NCI-H2171 treated with DMSO at 0.1 percent for 48 hours (cell line): ENCODE measurements around the gene TCFL5.

Source experiments
- DNase-seq: peaks from one replicate; lab custom pipeline; 2025; lab: John Stamatoyannopoulos, UW

The TCFL5 gene

DNA sequence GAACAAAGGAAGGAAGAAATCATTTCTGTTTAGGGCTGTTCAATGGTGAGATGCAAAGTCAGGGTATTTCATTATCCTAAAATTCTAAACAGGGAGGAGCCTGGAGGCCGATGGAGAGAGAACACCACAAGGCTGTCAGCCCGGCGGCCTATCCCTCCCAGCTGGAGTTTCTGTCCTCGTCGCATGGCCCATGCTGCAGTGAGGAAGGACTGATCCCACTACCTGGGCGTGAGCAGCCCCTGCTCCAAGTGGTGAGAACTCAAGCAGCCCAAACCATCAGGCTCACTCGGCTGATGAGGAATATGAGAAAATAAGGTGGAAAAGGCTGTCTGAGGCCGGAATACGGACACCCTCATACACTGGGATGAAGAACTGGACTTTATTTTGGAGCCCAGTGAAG lies 33.9 kb upstream of the TCFL5 start:
- DNase-seq: no peak

DNA sequence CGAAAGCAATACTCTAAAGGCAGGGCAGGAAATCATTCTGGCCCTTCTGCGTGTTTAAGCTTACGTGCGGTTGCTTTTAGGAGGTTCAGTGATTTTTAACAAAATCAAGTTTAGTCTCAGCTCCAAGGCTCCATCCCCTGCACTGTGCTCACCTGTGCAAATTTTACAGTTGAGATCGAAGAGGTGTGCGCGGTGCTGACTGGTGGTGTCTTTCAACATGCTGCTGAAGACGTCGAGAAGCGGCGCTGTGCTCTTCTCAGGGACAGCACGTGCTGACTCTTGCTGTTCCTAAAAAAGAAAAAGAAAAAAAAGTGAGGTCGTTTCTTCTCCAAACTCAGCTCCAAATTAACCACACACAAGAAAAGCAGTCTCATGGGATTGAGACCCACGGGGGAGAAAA lies 32.6 kb upstream of the TCFL5 start:
- no peak for DNase-seq

DNA sequence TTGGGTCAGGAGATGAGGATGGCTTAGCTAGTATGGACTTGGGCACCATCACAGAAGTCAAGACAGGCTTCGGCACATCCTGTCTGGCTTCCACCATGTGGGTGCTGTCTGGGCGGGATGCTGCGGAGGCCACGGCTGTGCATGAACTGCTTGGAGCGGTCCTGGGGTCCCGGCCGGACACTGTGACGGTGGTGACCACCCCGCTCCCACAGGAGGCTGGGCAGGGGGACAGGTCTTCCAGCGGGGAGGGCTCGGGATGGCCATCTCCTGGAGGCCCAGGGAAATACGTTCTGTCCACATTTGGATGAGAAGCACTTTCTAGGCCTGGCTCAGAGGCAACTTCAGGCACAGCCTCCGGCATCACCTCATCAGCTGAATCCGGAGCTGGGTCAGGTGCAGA lies 32.1 kb upstream of the TCFL5 start:
- DNase-seq: no peak

DNA sequence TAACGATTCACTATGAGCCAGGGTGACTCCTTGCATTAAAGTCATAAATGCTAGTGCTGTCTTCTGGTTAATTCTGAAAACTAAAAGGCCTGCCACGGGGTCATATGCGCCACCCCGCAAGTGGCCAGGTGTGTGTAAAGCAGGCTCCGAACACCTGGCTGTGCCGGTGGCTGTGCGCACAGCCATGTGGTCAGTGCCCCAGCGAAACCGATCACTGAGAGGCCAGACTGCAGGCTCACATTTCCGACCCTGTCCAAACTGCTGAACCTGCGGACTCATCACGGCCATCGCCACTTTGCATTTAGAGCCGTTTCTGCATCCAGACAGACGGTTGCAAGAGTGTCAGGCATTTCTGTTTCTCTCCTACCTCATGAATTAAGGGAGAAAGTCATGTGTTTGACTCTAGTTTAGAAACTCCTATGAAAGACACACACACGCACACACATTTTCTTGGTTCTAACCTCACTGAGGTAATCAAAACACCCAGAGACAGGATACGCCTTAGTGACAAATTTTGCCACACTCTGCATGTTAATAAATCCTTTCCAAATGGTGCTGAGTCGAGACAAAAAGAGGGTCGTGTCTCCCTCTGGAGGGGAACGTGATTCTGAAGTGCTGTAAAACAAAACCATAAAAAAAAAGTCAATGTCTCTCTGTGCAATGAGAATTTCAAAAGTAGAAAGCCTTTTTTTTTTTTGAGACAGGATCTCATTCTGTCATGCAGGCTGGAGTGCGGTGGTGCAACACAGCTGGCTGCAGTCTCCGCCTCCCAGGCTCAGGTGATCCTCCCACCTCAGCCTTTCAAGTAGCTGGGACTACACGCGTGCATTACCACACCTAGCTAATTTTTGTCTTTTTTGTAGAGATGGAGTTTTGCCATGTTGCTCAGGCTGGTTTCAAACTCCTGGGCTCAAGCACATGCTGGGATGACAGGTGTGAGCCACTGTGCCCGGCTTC lies 31.0 kb upstream of the TCFL5 start:
- DNase-seq: no peak

DNA sequence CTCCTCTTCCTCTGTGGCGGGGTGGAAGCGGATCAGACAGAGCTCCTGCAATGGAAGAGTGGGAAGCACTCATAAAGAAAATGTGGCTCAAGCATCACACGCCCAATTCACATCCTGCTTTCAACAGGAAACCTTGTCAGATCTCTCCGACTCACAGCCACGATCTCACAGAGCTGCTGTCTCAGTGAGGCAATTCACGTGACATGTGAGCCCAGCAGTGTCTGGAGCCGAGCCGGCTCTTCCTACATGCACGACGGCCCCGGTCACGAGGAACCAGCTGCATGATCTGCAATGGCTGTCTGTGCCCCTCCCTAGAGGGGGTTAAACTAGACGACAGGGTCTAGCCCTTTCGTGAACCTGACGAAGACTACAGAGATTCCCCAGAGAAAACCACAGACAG lies 29.5 kb upstream of the TCFL5 start:
- DNase-seq: peak; percentile 19

DNA sequence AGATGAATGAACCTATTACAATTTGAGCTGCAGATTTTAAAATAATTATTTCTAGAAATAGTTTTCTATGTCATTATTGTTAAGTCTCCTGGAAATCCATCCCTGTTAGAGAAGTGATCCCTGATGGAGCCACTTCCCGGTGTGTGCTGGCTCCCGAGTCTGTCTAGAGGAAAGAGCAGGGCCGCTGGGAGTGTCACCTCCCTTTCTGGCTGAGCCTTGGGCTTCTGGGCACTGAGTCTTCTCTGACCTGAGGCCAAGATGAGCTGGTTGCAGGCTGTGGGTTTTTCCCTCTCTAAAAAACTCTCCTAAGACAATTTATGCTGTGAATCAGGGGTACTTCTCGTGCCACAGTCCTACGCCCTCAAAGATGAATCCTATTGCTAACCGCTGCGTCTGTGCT lies 28.8 kb upstream of the TCFL5 start:
- DNase-seq: no peak

DNA sequence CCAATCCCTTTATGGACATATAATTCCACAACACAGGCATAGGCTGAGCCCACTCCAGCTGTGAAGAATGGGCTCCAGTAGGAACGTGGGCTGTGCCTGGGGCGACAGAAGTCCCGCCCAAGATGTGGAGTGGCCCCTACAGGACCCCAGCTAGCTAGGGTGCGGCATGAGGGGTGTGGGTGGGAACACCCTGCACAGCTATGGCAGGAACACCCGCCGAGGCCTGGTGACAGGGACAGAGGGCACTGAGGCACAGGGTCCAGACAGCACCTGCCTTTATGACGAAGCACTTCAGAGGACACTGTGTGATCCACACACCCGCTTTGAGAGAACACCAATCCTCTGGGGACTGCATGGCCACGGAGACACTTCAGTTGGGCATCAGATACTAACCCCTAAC lies 28.2 kb upstream of the TCFL5 start:
- DNase-seq: no peak

DNA sequence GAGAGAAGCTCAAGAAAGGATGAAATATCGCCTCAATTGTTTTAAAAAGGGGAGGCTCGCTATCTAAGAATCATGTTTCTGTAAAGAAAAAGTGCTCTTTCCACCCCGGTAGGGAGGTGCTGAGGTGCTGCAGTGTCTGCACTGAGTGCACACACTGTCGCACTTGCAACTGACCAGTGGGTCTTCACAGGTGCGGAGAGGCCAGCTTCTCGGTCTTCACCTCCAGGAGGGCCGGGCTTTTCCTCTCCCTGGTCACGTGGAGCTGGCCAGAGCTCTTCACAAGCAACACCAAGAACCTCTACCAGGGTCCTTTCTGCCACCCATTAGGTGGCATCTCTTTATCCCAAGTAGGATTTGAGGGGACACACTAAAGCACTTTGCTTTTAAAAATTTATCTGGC lies 27.8 kb upstream of the TCFL5 start:
- no peak for DNase-seq

DNA sequence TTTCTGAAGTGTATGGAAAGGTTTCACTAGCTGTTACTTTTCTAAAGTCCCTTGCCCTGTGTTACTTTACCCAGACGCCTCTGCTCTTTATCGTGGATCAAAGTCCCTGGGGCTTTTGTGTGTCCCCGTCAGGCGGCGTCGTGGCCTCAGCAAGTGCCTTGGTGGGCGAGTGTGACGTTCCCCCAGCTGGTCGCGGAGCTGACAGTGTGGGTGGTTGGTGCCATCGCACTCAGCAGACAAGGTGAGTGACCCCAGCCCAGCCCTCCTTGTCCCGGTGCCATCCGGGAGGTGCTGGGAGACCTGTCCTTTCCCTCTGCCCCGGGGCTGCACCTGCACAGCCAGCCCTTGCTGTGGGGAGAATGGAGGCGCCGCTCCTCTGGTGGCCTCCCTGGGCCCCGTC lies 27.3 kb upstream of the TCFL5 start:
- no peak for DNase-seq

DNA sequence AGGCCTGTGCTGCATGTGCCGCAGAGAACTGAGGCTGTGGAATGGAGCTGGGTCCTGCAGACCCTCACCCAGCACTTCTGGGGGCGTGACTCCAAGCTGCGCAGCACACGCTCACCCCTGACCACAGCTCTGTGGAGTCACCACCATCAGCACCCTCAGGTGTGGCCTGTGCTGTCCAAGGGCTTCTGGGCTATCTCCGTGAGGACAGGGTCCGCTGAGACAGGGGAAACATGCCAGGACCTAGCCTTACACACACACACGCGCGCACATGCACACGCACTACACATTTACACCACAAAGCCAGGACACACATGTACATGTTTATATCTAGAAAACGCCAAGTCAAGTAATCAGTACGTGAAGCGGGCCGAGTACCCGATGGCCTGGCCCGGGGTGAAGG lies 26.8 kb upstream of the TCFL5 start:
- DNase-seq: no peak

DNA sequence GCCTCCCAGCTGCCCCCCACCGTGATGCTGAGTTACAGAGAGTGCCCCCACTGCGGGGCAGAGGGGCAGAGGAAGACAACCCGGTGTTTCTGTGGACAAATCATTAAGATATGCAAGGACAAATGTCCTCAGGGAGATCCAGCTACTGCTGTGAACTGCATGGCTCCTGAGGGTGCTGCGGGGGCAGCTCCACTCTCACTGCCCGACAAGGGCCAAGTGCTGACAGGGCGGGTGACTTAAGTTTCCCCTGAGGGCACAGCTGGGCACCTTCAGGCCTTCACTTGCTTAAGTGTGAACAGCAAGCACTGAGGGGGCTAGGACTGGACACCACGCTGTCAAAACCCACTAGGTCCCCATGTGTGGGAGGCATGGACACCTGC lies 26.2 kb upstream of the TCFL5 start:
- no peak for DNase-seq

DNA sequence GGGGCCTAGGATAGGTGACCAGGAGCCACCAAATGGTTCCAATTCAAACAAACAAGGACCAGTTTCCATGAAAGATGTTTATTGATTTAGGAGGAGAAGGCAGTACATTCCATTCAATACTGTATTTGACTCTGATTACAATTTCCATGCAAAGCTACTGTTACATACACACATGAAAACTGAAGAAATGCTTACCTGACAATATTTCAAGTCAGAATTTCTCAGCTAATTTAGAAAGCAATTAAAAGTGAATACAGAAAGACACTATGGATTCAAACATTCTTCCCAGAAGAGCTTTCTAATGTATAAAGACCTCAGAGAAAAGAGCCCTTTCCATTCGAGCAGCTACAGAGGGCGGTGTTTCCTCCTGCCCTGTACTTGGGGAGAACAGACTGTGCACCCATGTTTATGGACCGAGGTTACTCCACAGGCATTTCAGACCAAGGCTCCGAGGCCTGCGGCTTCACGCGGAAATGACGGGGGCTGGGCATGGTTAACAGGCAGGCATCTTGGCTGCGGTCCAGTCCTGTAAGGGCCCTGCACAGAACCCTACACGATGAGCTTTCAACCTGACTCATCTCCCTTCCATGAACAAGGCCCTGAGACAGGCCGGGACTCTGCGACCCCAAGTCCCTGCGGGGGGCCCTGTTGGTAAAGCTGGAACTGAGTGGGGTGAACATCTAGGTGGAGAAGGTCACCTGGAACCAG lies 25.7 kb upstream of the TCFL5 start:
- DNase-seq: no peak

DNA sequence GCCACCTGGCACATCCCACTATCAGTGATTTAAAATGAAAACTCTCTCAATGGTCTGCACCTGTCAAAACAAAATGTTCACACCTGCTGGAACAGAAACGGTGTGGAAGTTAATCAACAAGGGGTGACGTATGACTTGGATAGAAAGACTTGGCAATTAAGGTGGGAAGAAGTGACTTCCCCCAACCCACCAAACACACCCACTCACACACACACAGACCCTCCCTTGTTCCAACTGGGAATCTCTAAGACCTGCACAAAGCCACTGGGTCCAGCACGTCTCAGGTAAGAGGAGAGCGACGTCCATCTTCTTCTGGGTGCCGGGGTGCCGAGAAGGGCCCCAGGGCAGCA lies 25.1 kb upstream of the TCFL5 start:
- DNase-seq: no peak

DNA sequence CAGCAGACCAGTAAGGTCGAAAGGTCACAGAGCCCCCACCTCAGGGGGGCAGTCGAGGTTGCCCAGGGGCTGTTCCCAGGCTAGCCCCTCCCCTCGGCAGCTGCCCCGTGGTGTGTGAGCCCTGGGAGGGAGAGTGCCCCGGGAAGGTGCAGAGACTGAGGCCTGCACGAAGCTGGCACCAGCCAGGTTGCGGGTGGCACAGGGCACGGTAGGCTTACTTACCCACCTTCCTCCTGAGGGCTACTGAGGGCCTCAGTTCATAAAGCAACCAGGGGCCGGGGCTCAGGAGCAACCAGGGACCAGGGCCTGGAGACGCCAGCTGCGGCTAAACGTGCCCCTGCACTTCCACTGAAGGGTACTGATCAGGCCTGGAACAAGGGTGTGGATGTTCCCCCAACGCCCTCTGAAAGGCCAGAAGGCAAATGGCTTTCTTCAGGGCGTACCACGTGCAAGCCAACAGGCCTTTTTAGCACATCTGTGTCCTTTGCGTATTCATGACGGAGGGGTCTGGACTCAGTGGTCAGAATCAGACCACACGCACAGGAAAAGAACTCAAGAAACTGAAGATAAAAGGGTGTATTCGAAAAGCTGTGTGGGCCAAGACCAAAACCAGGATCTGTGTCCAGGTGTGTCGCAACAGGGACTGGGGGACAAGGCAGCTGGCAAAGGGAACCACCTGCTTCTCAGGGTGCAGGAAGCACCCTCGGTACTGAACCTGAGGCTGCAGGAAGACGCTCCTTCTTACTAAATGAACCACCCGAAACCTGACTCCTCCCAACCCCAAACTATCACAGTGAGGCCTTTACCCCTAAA lies 24.5 kb upstream of the TCFL5 start:
- DNase-seq: peak; percentile 45

DNA sequence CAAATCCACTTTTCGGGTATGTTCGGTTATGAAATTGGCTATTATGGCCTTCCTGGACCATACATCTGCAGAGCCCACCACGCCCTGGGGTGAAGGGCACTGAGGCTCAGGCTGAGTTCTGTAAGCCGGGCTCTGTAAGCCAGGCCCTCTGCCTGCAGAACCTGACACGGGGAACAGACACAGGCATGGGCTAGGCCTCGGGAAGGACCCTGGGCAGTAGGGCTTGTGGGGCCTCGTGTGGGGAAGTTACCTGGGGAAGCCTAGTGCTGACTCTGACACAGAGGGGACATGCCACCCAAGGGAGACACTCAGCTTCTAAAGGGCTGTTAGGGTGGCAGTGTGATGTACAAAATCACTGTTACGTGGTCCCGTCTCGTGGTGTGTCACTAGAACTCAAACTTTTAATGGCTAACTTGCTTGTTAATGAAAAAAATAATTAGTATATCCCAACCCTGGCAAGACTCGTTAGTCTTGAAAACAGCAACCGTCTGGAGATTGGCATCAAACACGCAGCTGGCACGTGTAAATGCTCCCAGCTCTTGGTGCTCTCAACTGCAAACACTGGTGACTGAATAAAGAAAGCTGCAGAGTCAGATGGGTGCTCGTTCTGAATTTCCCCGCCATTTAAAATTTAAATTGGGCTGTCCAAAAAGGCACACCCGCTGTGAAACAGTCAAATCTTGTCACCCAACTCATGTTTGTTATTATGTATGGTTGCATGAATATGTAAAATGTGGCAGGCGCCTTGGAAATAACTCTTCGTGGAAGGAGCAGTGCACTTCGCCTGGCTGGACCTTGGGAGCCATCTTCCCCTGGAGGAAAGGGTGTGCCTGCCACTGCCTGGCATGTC lies 23.6 kb upstream of the TCFL5 start:
- DNase-seq: no peak

DNA sequence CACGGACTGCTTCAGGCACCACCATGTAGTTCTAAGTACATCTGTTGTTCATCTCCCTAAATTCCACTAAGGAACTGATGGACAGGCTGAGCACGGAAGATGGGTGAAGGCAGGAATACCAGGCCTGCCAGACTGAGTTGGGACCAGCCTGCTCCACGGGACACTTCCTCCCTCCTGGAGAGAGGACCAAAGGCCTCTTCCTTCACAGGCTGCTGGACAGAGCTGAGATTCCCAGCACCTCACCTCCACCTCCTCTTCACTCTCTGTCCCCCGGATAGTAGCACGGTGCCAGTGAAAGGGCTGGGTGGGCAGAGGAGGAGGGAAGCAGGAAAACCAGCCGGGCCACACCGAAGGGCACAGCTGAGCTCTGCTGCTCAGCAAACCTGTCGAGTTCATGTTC lies 22.9 kb upstream of the TCFL5 start:
- no peak for DNase-seq

DNA sequence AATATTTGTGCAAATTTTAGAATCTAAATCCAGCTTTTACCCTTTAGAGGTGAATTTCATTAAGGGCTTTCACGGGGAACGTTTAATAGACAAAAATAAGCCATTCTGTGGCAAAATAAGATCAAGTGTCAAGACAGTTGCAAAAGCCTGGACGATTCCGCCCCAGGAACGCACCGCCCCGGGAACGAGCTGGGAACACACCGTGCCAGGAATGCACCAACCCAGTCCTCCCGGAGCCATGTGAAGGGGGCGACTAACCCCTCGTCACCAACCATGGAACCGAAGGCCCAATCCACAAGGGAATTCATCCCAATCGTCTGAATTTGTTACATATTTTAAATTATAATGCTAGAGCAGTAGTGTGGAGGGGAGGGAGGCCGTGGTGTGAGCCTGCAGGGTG lies 20.8 kb upstream of the TCFL5 start:
- DNase-seq: no peak

DNA sequence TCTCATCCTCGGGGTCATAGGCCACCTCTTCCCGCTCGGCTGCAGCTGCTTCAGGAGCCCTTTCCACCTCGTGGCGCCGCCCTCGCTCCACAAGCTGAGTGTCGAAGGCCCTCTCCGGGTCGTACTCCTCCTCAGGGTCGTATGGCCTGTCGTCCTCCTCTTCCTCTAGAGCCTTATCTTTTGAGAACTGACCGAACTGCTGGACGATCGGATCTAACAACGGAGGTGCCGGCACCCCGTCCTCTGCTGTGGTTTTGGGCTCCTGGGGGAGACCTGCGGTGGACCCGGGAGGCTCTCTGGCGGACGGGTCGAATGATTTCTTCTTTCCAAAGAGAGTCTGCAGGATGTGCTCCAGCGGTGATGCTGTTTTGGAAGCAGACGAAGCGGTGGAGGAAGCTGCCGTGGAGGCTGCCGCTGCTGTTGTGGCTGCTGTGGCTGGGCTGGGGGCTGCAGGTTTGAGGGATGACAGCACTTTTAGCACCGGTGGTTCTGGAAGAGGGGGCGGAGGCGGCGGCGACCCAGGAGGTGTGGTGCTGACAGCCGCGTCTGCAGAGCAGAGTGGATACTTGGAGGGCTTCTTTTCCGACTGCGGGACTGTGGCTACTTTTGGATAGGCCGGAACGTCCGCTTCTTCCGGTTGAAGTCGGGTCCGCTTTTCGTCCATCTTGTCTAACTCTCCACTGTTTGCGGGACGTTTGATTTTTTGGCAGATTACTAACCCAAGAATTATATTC lies 20.2 kb upstream of the TCFL5 start:
- no peak for DNase-seq

DNA sequence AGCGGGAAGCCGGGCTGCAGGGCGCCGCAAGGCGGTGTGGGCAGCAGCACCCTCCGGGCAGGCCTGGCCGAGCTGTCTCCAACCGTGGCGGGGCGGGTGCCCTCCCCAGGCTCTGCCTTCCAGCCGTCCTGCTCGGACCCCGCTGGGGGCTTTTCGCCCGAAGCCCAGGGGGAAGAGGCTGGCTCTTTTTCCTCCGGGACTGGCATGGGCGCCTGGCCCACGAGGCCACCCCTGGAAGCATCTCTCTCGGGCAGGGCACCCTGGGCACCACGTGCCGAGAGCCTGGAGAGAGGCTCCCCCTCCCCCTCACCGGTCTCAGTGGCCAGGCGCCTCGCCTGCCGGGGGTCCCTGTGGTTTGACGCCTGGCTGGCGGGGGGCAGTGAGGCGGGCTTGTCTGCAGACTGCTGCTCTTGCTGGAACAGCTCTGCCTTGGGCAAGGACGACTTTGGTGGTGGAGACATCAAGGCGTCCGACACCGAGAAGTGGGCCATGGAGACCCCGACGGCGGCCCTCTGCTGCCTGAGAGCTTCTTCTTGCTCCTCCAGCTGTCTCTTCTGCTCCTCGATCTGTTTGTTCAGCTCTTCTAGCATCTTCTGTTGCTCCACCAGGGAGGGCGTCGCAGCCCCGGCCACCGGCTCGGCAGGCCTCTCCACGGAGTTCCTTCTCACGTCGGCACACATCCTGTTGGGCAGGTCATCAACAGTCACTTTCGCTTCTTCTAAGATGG lies 19.5 kb upstream of the TCFL5 start:
- no peak for DNase-seq

DNA sequence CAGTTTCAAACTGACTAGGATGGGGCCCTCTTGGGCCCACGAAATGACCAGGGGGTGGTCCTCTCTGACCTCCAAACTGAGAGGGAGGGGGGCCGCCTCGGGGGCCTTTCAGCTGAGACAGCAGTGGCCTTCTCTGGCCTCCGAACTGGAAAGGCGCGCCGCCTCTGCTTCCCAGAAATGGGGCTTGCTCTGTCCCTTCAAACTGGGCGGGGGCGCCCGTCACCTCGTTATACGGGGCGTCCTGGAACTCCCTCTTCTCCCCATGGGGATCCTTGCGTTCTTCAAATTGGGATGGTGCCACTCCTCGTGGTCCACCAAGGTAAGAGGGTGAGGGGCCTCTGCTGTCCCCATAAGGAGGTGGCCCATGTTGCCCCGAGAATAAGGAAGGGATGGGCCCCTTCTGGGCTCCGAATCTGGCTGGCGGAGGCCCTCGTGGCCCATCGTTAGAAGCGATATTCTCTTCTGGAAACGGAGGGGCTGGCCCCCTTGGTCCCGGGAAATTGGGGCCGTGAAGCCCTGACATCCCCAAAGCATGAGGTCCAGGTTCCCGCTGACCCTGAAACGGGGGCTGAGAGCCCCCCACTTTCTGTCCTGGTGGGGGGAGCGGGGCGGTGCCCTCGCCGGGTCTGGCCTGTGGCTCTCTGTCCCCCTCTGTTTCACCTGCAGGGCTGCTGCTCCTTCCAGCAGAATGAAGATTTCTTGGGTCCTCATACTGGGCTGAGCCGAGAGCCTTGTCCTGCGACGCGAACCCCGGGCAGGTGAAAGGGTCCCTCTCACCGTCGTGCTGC lies 18.7 kb upstream of the TCFL5 start:
- DNase-seq: no peak
